T47D (cell line): ENCODE results near the gene PTPN13.

Experiments used
- DNase-seq, 2 experiments: peaks; one replicate each; pipeline versions ENCODE4 v3.0.0 to v3.0.0-alpha.2; 2011 to 2012; ENCODE audit warnings: low read depth in 1 of 2, low spot score in 1 of 2
- JUND ChIP-seq: IDR thresholded peaks from 2 replicates; pipeline ENCODE4 v1.6.1; 2012; ENCODE audit warnings: low read depth
- in situ Hi-C: cut with HindIII; loops from 2 replicates; pipeline ENCODE4 v1.10.0; 2016; ENCODE audit warnings: low sequenced_read_pairs, low pct_unique_long_range_greater_than_20kb

Gene PTPN13

GRCh38 chr4:86720508-86721068 lies 126.5 kb downstream of the PTPN13 start:
- no peak for TF ChIP-seq JUND
- in situ Hi-C loops: no loop called here
- DNase-seq: no peak

DNA sequence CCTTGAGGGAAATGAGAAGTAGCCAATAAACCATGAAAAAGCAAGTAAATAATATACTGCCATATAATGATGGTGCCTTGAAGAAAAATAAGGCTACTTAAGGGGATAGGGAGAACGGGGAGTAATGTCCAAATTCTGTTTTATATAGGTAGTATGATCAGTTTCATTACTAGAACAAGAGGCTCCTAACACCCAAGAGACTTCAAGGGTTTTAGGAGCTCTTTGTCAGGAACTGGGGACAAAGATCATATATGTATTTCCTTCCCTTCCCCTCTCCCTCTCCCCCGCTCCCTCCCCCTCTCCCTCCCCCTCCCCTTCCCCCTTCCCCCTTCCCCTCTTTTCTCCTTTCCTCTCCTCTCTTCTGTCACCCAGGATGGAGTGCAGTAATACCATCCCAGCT lies 127.3 kb downstream of the PTPN13 start:
- in situ Hi-C loops: no loop called here
- no peak for TF ChIP-seq JUND
- no peak for DNase-seq

- TF ChIP-seq JUND: no peak
- in situ Hi-C loops: no loop called here
- no peak for DNase-seq
These were observed 136.2 kb downstream of the PTPN13 start for GRCh38 chr4:86730310-86730709.

DNA sequence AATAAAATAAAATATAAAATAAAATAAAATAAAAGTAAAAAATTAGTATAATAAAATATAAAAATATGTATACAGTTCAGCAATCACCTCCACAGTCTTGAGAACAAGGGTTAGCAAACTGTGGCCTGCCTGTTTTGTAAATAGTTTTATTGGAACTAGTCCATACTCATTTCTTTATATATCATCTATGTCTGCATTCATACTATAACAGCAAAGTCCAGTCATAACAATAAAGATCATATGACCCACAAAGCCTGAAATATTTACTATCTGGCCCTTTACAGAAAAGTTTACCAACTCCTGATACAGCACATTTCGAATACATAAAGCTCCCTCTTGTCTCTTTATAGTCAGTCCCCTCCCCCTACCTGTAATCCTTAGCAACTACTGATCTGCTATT lies 143.1 kb downstream of the PTPN13 start:
- in situ Hi-C loops: no loop called here
- TF ChIP-seq JUND: no peak
- DNase-seq: no peak

- DNase-seq: no peak
- in situ Hi-C loops: no loop called here
- TF ChIP-seq JUND: no peak
These were observed 147.7 kb downstream of the PTPN13 start for GRCh38 chr4:86741846-86742245.

DNA sequence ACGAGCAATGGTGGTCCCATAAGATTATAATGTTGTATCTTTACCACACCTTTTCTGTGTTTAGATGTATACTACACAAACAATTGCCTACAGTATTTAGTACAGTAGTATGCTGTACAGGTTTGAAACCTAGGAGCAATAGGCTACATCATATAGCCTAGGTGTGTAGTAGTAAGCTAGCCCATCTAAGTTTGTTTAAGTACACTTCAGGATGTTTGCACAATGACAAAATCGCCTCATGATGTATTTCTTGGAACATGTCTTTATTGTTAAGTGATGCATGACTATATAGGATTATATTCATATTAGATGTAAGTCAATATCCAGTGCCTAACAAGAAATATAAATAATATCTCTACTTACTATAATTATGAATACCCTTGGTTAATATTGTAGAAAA lies 150.5 kb downstream of the PTPN13 start:
- TF ChIP-seq JUND: no peak
- DNase-seq: peak in 1 of 2 experiments; percentile 1
- in situ Hi-C loops: no loop called here

DNA sequence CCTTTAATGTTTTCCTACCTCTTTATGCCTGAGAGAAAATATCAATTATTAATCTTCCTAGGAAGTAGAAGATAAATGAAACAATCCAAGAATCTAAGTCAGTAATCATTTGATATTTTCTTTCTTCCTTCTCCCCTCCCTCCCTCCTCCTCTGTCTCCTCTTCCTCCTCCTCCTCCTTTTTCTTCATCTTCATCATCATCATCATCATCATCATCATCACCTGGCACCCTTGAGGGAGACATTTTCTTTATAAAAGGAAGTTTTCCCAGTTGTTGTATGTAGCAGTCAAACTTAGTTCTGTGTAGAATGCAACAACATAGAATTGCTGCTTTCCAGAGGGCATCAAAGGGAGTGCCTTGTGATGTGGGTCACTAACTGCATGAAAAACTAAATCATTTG lies 155.0 kb downstream of the PTPN13 start:
- in situ Hi-C loops: no loop called here
- DNase-seq: no peak
- TF ChIP-seq JUND: no peak

DNA sequence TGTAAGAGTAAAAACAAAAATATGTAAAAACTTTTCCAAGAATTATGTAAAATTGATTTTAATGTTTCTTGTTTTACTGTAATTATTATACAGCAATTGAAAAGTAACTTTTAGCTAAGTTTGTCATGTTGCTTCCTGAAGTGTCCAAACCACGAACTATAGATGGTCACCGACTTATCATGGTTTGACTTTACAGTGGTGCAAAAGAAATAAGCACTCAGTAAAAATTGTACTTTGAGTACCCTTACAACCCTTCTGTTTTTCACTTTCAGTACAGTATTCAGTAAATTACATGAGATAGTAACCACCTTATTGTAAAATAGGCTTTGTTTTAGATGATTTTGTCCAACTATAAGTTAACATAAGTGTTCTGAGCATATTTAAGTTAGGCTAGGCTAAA lies 161.3 kb downstream of the PTPN13 start:
- no peak for DNase-seq
- in situ Hi-C loops: no loop called here
- no peak for TF ChIP-seq JUND

DNA sequence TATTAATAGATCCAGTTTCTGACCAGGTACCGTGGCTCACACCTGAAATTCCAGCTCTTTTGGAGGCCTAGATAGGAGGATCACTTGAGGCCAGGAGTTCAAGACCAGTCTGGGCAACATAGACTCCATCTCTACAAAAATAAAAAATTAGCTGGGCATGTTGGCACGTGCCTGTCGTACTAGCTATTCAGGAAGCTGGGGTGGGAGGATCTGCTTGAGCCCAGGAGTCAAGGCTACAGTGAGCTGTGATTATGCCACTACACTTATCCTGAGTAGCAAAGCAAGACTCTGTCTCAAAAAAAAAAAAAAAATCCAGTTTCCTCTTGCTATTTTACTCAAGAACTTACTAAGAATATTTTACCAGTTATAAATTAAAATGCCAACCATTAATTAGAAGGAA lies 163.4 kb downstream of the PTPN13 start:
- DNase-seq: no peak
- TF ChIP-seq JUND: no peak
- in situ Hi-C loops: no loop called here

DNA sequence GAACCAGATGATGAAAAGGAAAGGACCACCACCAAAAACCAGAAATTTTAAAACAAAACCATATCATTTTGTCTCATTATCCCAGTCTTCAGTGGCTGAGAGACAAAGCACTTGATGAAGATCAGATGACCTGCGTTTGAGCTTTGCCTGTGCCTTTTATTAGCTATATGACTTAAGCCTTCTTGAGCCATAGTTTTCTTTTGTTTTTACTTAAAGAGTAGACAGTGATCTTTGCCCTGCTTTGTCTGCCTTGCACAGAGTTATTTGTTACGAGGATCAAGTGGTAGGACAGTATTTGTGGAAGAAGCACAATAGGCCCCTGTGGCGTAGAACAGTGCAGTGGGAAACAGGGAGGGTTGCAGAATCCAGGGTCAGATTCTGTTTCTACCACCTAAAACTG lies 165.2 kb downstream of the PTPN13 start:
- in situ Hi-C loops: no loop called here
- TF ChIP-seq JUND: no peak
- DNase-seq: no peak

- no peak for DNase-seq
- no peak for TF ChIP-seq JUND
- in situ Hi-C loops: no loop called here
These were observed 168.5 kb downstream of the PTPN13 start for GRCh38 chr4:86762649-86763048.

GRCh38 chr4:86769794-86770193 lies 175.7 kb downstream of the PTPN13 start:
- DNase-seq: no peak
- in situ Hi-C loops: no loop called here
- TF ChIP-seq JUND: no peak

DNA sequence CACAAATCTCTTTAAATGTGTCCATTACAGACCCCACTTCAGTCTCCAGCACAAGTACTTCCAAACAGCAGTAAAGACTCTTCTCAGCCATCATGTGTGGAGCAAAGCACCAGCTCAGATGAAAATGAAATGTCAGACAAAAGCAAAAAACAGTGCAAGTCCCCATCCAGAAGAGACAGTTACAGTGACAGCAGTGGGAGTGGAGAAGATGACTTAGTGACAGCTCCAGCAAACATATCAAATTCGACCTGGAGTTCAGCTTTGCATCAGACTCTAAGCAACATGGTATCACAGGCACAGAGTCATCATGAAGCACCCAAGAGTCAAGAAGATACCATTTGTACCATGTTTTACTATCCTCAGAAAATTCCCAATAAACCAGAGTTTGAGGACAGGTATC lies 177.0 kb downstream of the PTPN13 start:
- in situ Hi-C loops: no loop called here
- TF ChIP-seq JUND: no peak
- no peak for DNase-seq

- DNase-seq: no peak
- TF ChIP-seq JUND: no peak
- in situ Hi-C loops: no loop called here
These were observed 180.9 kb downstream of the PTPN13 start for GRCh38 chr4:86775061-86775460.

- TF ChIP-seq JUND: no peak
- DNase-seq: no peak
These were observed 184.1 kb downstream of the PTPN13 start for GRCh38 chr4:86778175-86778574.

More at GRCh38 chr4:86778175-86778574, 184.1 kb downstream of the PTPN13 start:
- in situ Hi-C loops: no loop called here
